H1 (cell line): ENCODE measurements around the gene HRH1. TPM values are rescaled to one million over a fixed set of nuclear protein-coding genes. Genes with fewer than 3 reads are reported as not detected.

Source experiments
- CTCF ChIA-PET: fragments of 300-600 bp; sonication (Branson Sonifier 250); formaldehyde crosslinking; loops from one replicate; lab custom pipeline; 2021; ENCODE audit not compliant: partially characterized antibody; lab: Charles Lee
- POLR2A ChIA-PET: fragments of 300-600 bp; sonication (Branson Sonifier 250); formaldehyde crosslinking; loops from one replicate; lab custom pipeline; 2021; ENCODE audit warnings: inconsistent platforms; ENCODE audit not compliant: partially characterized antibody; lab: Charles Lee
- DNase-seq, 2 experiments: peaks; one replicate each; pipeline versions ENCODE4 v3.0.0 to v3.0.0-alpha.2; 2010 to 2022; ENCODE audit warnings: low spot score in 2 of 2, low read depth in 1 of 2, mixed read lengths in 1 of 2
- FAIRE-seq: peaks from 2 replicates; lab custom pipeline; 2011; peaks lifted over from hg19 to GRCh38; lab: Jason Lieb, UNC
- H2AFZ ChIP-seq: 2 replicates; pipeline ENCODE4 v1.8.1; 2012; ENCODE audit warnings: low read length, inconsistent platforms
- H2AK5ac ChIP-seq: 2 replicates; pipeline ENCODE4 v1.6.1; 2013; ENCODE audit warnings: low read depth, low read length
- H2BK120ac ChIP-seq: replicated peaks from 2 replicates; pipeline ENCODE3; 2013; ENCODE audit warnings: low read depth, low read length, inconsistent platforms
- H2BK12ac ChIP-seq: 2 replicates; pipeline ENCODE4 v1.6.1; 2013; ENCODE audit warnings: low read depth, low read length
- H2BK15ac ChIP-seq: 2 replicates; pipeline ENCODE4 v1.6.1; 2013; ENCODE audit warnings: low read length
- H2BK20ac ChIP-seq: 2 replicates; pipeline ENCODE4 v1.6.1; 2013; ENCODE audit warnings: low read length
- H2BK5ac ChIP-seq: 2 replicates; pipeline ENCODE4 v1.6.1; 2013; ENCODE audit warnings: low read depth, low read length
- H3K14ac ChIP-seq: 2 replicates; pipeline ENCODE4 v1.6.1; 2013; ENCODE audit warnings: inconsistent platforms; ENCODE audit not compliant: insufficient read length
- H3K18ac ChIP-seq: 2 replicates; pipeline ENCODE4 v1.6.1; 2013; ENCODE audit warnings: low read length; ENCODE audit errors: extremely low read depth
- H3K23ac ChIP-seq: 2 replicates; pipeline ENCODE4 v1.6.1; 2013; ENCODE audit warnings: inconsistent platforms; ENCODE audit not compliant: insufficient read length
- H3K23me2 ChIP-seq: 2 replicates; pipeline ENCODE4 v1.6.1; 2013; ENCODE audit warnings: low read depth, low read length
- H3K27ac ChIP-seq: 2 replicates; pipeline ENCODE4 v1.6.1; 2011; ENCODE audit warnings: low read depth, low read length, inconsistent platforms
- H3K27me3 ChIP-seq, 4 experiments: replicated peaks in 1 of 4; 1 replicate in 1 of 4; 2 replicates in 3 of 4; pipeline versions ENCODE4 v1.6.1 to v1.8.1; 2011 to 2013; ENCODE audit warnings: low read length in 3 of 4, mild to moderate bottlenecking in 3 of 4, inconsistent platforms in 2 of 4, mixed read lengths in 2 of 4, moderate library complexity in 1 of 4; ENCODE audit not compliant: control insufficient read depth in 3 of 4, insufficient read depth in 3 of 4; ENCODE audit errors: extremely low read depth in 1 of 4
- H3K36me3 ChIP-seq, 4 experiments: 2 replicates each; pipeline versions ENCODE4 v1.6.1 to v1.8.1; 2011 to 2013; ENCODE audit warnings: mild to moderate bottlenecking in 4 of 4, low read length in 3 of 4, moderate library complexity in 2 of 4, control low read depth in 1 of 4, inconsistent platforms in 1 of 4; ENCODE audit not compliant: insufficient read depth in 4 of 4, control insufficient read depth in 2 of 4
- H3K4ac ChIP-seq: replicated peaks from 2 replicates; pipeline ENCODE3; 2013; ENCODE audit warnings: low read length, low read depth, mixed read lengths, inconsistent platforms; ENCODE audit not compliant: insufficient read length
- H3K4me1 ChIP-seq, 4 experiments: replicated peaks in 1 of 4; 1 replicate in 1 of 4; 2 replicates in 3 of 4; pipeline versions ENCODE4 v1.6.1 to v1.8.1; 2011 to 2013; ENCODE audit warnings: low read length in 3 of 4, inconsistent platforms in 2 of 4, mixed read lengths in 1 of 4; ENCODE audit not compliant: insufficient read depth in 4 of 4, control insufficient read depth in 3 of 4
- H3K4me2 ChIP-seq, 2 experiments: 2 replicates each; pipeline versions ENCODE4 v1.6.1 to v1.8.1; 2011 to 2013; ENCODE audit warnings: low read depth in 2 of 2, low read length in 2 of 2, control low read depth in 1 of 2, inconsistent platforms in 1 of 2, mild to moderate bottlenecking in 1 of 2; ENCODE audit not compliant: insufficient read depth in 1 of 2
- H3K4me3 ChIP-seq, 4 experiments: fragments of 200-600, 300-600 bp in 1 of 4; sonication (generic), shearing (Covaris generic), sonication (Bioruptor Twin) in 1 of 4; 2 replicates each; pipeline versions ENCODE4 v1.5.1 to v1.8.1; 2011 to 2016; ENCODE audit warnings: low read length in 4 of 4, low read depth in 3 of 4, control low read depth in 2 of 4, inconsistent platforms in 2 of 4, mild to moderate bottlenecking in 2 of 4, mixed read lengths in 1 of 4, moderate library complexity in 1 of 4; ENCODE audit not compliant: insufficient read depth in 2 of 4; ENCODE audit errors: extremely low read depth in 1 of 4
- H3K56ac ChIP-seq: replicated peaks from 2 replicates; pipeline ENCODE3; 2013; ENCODE audit warnings: low read depth, mild to moderate bottlenecking, mixed read lengths, low read length, inconsistent platforms; ENCODE audit not compliant: insufficient read length
- H3K79me1 ChIP-seq: 2 replicates; pipeline ENCODE4 v1.6.1; 2013; ENCODE audit warnings: low read depth, low read length, control low read depth
- H3K79me2 ChIP-seq, 2 experiments: 2 replicates each; pipeline versions ENCODE4 v1.6.1 to v1.8.1; 2012 to 2013; ENCODE audit warnings: low read length in 2 of 2, mild to moderate bottlenecking in 2 of 2, inconsistent platforms in 1 of 2; ENCODE audit not compliant: insufficient read depth in 2 of 2, control insufficient read depth in 1 of 2
- H3K9ac ChIP-seq, 4 experiments: replicated peaks in 1 of 4; 1 replicate in 1 of 4; 2 replicates in 3 of 4; pipeline versions ENCODE4 v1.6.1 to v1.8.1; 2011 to 2013; ENCODE audit warnings: low read depth in 3 of 4, low read length in 3 of 4, control low read depth in 2 of 4, mild to moderate bottlenecking in 2 of 4, moderate library complexity in 2 of 4, inconsistent platforms in 1 of 4; ENCODE audit errors: extremely low read depth in 1 of 4
- H3K9me3 ChIP-seq, 2 experiments: 2 replicates each; pipeline versions ENCODE4 v1.6.1 to v1.8.1; 2012 to 2013; ENCODE audit warnings: mild to moderate bottlenecking in 2 of 2, moderate library complexity in 2 of 2, control low read depth in 1 of 2, inconsistent platforms in 1 of 2, low read depth in 1 of 2, low read length in 1 of 2, mixed read lengths in 1 of 2; ENCODE audit not compliant: insufficient read depth in 2 of 2
- H4K20me1 ChIP-seq, 2 experiments: replicated peaks in 1 of 2; 2 replicates each; pipeline versions ENCODE3 to v1.8.1; 2011 to 2013; ENCODE audit warnings: inconsistent platforms in 2 of 2, low read length in 2 of 2, mild to moderate bottlenecking in 1 of 2; ENCODE audit not compliant: insufficient read depth in 2 of 2, control insufficient read depth in 1 of 2
- H4K5ac ChIP-seq: 2 replicates; pipeline ENCODE4 v1.6.1; 2013; ENCODE audit warnings: low read length, low read depth, mixed read lengths, inconsistent platforms; ENCODE audit not compliant: insufficient read length
- H4K8ac ChIP-seq: 2 replicates; pipeline ENCODE4 v1.8.0; 2013; ENCODE audit warnings: mild to moderate bottlenecking, moderate library complexity, low read length, inconsistent platforms; ENCODE audit not compliant: insufficient read depth; ENCODE audit errors: extremely low read depth
- H4K91ac ChIP-seq: replicated peaks from 2 replicates; pipeline ENCODE3; 2013; ENCODE audit warnings: low read length, mixed read lengths, inconsistent platforms; ENCODE audit not compliant: insufficient read length
- GTF2F1 ChIP-seq: IDR thresholded peaks from 2 replicates; pipeline ENCODE4 v1.6.1; 2012; ENCODE audit warnings: low read depth, low read length, improper control_type of control experiment, borderline replicate concordance
- SIX5 ChIP-seq: IDR thresholded peaks from 2 replicates; pipeline ENCODE4 v1.6.1; 2011; ENCODE audit warnings: mild to moderate bottlenecking, low read depth, low read length
- SP2 ChIP-seq: IDR thresholded peaks from 2 replicates; pipeline ENCODE4 v1.6.1; 2012; ENCODE audit warnings: mild to moderate bottlenecking, low read length, inconsistent platforms
- WGBS, 2 experiments: shearing (Covaris generic) in 1 of 2; methylation state at CpG; one replicate each; pipeline versions ENCODE4 v1.1.6 to v1.1.7; 2013 to 2015; ENCODE audit warnings: low lambda C conversion rate in 2 of 2, mixed read lengths in 2 of 2, inconsistent platforms in 1 of 2, low coverage in 1 of 2, missing lambda C conversion rate in 1 of 2; ENCODE audit not compliant: insufficient replicate concordance in 2 of 2, insufficient coverage in 1 of 2, insufficient read length in 1 of 2; ENCODE audit errors: extremely low coverage in 1 of 2, missing lambda C conversion rate in 1 of 2; 5-methylcytosine and 5-hydroxymethylcytosine counted together
- polyA plus RNA-seq, 7 experiments: library from polyadenylated mRNA; depleted of rRNA in 3 of 7; stranded (reverse) in 5 of 7; unstranded in 2 of 7; fragments of >200 nt in 5 of 7; fragments of 200-250 nt in 2 of 7; gene quantifications; 1 replicate in 5 of 7; 2 replicates in 1 of 7; 4 replicates in 1 of 7; pipeline versions ENCODE4 v1.2.1 to v1.2.3, GENCODE V29; 2011 to 2013; ENCODE audit warnings: missing spikeins in 2 of 7, mixed read lengths in 2 of 7
- total RNA-seq: library from RNA; stranded (reverse); fragmentation: NEBNext Ultra II Directional; extraction: Animal tissue kit (Norgen Biotek cat#: 25700); gene quantifications from 2 replicates; pipeline ENCODE4 v1.2.1, GENCODE V29; 2021

Gene HRH1
- total and polyA plus RNA-seq, 2 of the 8 experiments (the other 6 are each of a cell fraction or from before 2014, with no cell fraction given): 0.11 TPM; not detected in 1

DNA sequence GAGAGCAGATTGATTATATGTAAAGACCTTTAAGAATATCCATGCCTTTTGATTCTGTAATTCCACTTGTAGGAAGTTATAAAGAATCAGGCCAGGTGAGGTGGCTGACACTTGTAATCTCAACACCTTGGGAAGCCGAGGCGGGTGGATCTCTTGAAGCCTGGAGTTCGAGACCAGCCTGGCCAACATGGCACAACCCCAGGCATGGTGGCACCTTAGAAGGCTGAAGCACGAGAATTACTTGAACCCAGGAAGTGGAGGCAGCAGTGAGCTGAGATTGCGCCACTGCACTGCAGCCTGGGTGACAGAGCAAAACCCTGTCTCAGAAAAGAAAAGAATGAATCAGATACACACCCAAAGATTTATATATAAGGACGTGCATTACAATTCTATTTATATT is 33.9 kb downstream of the HRH1 start:
- no peaks in the 10 kb centered on the region for H3K27me3 ChIP-seq
- no peak overlapping the region for H3K18ac ChIP-seq
- H3K23ac ChIP-seq: no peak overlapping the region
- no peak overlapping the region for H3K4me2 ChIP-seq
- H3K9ac ChIP-seq: no peak overlapping the region
- no peak overlapping the region for H3K4ac ChIP-seq
- 77% methylated on average over 6 of the region's 6 CpGs; no CpG with 5 or more reads in 1 of the 2 experiments for WGBS, 2 experiments
- H3K4me3 ChIP-seq: no peak overlapping the region
- no peak overlapping the region for H2BK15ac ChIP-seq
- POLR2A ChIA-PET: no interaction called here
- CTCF ChIA-PET: interaction anchor here (1.1 to 1.2 kb wide), 2 partner anchors 18 to 128 kb away, joined by 3 to 6 read pairs; no protein-coding TSS in a partner anchor
- H3K36me3 ChIP-seq: no peaks in the 10 kb centered on the region
- FAIRE-seq: no peak
- no peak overlapping the region for H4K8ac ChIP-seq
- H2AFZ ChIP-seq: no peak overlapping the region
- no peak overlapping the region for H2BK5ac ChIP-seq
- H3K56ac ChIP-seq: no peak overlapping the region
- no peak overlapping the region for H3K27ac ChIP-seq
- DNase-seq: no peak
- H4K20me1 ChIP-seq: peaks cover 0 to 2% of the 10 kb centered on the region in 2 experiments
- H2BK120ac ChIP-seq: no peak overlapping the region
- H2BK12ac ChIP-seq: no peak overlapping the region
- H4K91ac ChIP-seq: no peak overlapping the region
- no peaks in the 10 kb centered on the region for H3K9me3 ChIP-seq
- H2AK5ac ChIP-seq: no peak overlapping the region
- H3K23me2 ChIP-seq: no peaks in the 10 kb centered on the region
- no peak overlapping the region for H2BK20ac ChIP-seq
- TF ChIP-seq GTF2F1 (no peak), SIX5 (no peak), SP2 (no peak)
- TF ChIP-seq, all 59 proteins: peak for 0
- Histone ChIP-seq H3K79me1 (no peaks in the 10 kb centered on the region), H4K5ac (no peak overlapping the region), H3K14ac (no peak overlapping the region), H3K79me2 (no peaks in the 10 kb centered on the region), H3K4me1 (peaks cover 0 to 2% (median 0%) of the 10 kb centered on the region in 4 experiments; a peak in 1 of 7 replicates)
